Subcutaneous abdominal adipose tissue (tissue), 5 donors: Measurements from ENCODE around the gene NCAPH2.

ENCODE experiments used
- H3K27ac ChIP-seq: one replicate; pipeline ENCODE4 v1.7.0; 2013; ENCODE audit warnings: low read depth, mild to moderate bottlenecking, inconsistent platforms, low read length, moderate library complexity
- H3K27me3 ChIP-seq, 5 donors: one replicate each; pipeline ENCODE4 v1.7.0; 2013; ENCODE audit warnings: low read length in 5 of 5, inconsistent platforms in 1 of 5; ENCODE audit not compliant: control insufficient read depth in 5 of 5, insufficient read depth in 4 of 5
- H3K36me3 ChIP-seq, 5 donors: one replicate each; pipeline ENCODE4 v1.7.0; 2013; ENCODE audit warnings: low read length in 5 of 5; ENCODE audit not compliant: control insufficient read depth in 5 of 5, insufficient read depth in 5 of 5
- H3K4me1 ChIP-seq, 5 donors: one replicate each; pipeline ENCODE4 v1.7.0; 2013; ENCODE audit warnings: low read length in 5 of 5, mild to moderate bottlenecking in 3 of 5, moderate library complexity in 1 of 5; ENCODE audit not compliant: control insufficient read depth in 5 of 5, insufficient read depth in 5 of 5
- H3K4me3 ChIP-seq, 5 donors: one replicate each; pipeline ENCODE4 v1.7.0; 2013; ENCODE audit warnings: low read length in 5 of 5, low read depth in 1 of 5
- H3K9ac ChIP-seq, 5 donors: one replicate each; pipeline ENCODE4 v1.7.0; 2013; ENCODE audit warnings: low read length in 5 of 5, mild to moderate bottlenecking in 4 of 5, moderate library complexity in 3 of 5
- H3K9me3 ChIP-seq, 5 donors: one replicate each; pipeline ENCODE4 v1.7.0; 2013; ENCODE audit warnings: low read length in 5 of 5; ENCODE audit not compliant: control insufficient read depth in 5 of 5
- donor health status: healthy.
- donor health status: healthy.
- donor health status: healthy.
- donor health status: healthy.
- donor health status: healthy.

The NCAPH2 gene

DNA sequence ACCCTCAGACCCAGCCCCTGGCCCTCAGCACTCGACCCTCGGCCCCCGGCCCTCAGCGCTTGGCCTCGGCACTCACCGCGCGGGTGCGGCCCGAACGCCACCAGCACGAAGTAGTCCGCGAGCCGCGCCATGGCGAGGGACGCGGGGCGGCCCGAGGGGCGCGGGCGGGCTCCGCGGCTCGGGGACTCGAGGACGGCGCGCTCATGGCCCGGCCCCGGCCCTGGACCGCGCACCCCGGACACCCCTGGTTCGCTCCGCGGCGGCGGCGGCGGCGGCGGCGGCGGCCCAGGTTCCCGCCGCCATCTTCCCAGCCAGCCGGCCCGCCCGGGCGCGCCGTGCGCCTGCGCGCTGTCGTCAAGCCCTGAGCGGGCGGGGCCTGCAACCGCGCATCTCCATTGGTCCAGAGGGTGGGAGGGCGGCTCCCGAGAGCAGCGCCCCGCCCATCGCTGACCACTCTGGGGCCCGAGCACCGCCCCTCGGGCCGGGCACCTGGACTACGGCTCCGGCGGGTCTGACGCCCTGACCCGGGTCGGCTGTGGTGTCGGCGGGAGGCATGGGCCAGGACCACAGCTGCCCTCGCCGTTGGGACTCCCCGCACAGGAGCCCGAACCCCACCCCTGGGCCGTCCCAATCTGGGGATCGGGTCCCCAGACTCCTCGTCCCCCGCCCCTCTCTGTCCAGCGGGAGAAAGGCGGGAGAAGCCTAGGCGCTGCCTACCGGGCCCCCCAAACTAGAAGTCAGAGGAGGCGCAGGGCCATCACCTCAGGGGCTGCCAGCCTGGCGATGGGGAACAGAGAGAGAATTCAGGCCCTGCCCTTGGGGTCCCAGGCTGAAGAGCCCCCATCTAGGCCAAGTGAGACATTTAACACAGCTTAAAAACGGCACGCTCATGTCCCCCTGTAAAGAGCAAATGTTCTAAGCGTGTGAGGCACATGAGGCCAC lies 33.0 kb upstream of the NCAPH2 start, which contains the start of gene SBF1:
Gene SBF1 (minus strand): TSS at position 326 of the 942 bp plus-strand sequence. CDS start 195 bp downstream, at position 131.
- Histone ChIP-seq H3K9ac (peak within 1 kb of the TSS; percentile 71 to 87 (median 79)), H3K4me1 (peaks cover 12 to 50% (median 47%) of the 10 kb centered on the region in 5 donors), H3K9me3 (no peaks in the 10 kb centered on the region), H3K36me3 (no peaks in the 10 kb centered on the region), H3K27ac (no peak within 1 kb of the TSS), H3K4me3 (peak within 1 kb of the TSS; percentile 49 to 79 (median 76)), H3K27me3 (peaks cover 0 to 4% (median 1%) of the 10 kb centered on the region in 5 donors)

DNA sequence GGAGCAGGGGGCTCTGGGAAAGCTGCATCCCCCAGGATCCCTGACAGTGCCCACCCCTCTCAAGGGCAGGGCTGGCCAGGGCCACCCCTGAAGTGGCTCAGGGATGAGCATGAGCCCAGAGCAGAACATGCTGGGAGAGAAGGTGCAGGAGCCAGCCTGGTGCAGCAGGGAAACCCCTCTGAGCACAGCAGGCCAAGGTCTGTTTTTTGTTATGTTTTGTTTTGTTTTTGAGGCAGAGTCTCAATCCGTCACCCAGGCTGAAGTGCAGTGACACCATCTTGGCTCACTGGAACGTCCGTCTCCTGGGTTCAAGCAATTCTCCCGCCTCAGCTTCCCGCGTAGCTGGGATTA lies 32.4 kb upstream of the NCAPH2 start:
- Histone ChIP-seq H3K27ac (no peak overlapping the region), H3K4me3 (peak overlapping the region in 3 of 5 donors; percentile 62 to 70 (median 66)), H3K9ac (peak overlapping the region in 4 of 5 donors; percentile 71 to 80 (median 75)), H3K9me3 (no peaks in the 10 kb centered on the region), H3K4me1 (peaks cover 10 to 43% (median 40%) of the 10 kb centered on the region in 5 donors), H3K27me3 (peaks cover 5 to 10% (median 6%) of the 10 kb centered on the region in 5 donors), H3K36me3 (no peaks in the 10 kb centered on the region)

DNA sequence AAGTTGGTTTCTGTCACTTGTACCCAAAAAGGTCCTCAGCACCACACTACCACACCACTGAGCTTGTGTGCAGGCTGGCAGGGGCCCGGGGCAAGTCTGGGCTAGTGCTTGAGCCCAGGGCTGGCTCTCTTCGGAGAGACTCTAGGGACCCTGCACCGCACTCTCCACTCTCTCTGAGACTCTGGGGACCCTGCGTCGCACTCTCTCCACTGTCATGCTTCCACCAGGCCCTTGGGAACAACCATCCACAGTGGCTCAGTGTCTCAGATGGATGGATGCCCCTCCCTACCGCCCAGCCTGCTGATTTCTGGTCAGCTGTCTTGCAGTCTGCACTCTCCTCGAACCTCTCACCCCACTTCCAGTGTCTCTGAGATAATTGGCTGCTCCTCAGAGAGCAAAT lies 31.2 kb upstream of the NCAPH2 start:
- H3K4me1 ChIP-seq, result peaks cover 9 to 39% (median 32%) of the 10 kb centered on the region in 5 donors
- no peaks in the 10 kb centered on the region for H3K9me3 ChIP-seq
- no peak overlapping the region for H3K27ac ChIP-seq
- no peaks in the 10 kb centered on the region for H3K36me3 ChIP-seq
- no peak overlapping the region for H3K4me3 ChIP-seq
- no peak overlapping the region for H3K9ac ChIP-seq
- peaks cover 6 to 17% (median 13%) of the 10 kb centered on the region in 5 donors for H3K27me3 ChIP-seq

DNA sequence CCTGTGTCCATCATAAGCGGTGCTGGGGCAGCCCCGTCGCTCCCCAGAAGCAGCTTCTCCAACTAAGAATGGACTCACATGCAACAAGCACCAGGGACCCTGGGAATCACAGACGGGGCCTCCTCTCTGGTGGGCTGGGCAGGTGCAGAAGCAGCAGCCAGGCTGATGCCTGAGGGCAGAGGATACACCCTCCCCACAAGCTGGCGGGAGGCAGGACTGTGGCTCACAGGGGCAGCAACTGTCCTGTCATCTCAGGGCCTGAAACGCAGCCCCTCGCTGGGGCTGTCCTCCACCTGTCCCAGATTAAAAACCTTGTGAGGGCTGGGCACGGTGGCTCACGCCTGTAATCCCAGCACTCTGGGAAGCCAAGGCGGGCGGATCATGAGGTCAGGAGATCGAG lies 30.1 kb upstream of the NCAPH2 start:
- Histone ChIP-seq H3K9me3 (no peaks in the 10 kb centered on the region), H3K4me1 (peaks cover 6 to 34% (median 26%) of the 10 kb centered on the region in 5 donors), H3K9ac (no peak overlapping the region), H3K4me3 (no peak overlapping the region), H3K36me3 (no peaks in the 10 kb centered on the region), H3K27me3 (peaks cover 17 to 27% (median 23%) of the 10 kb centered on the region in 5 donors), H3K27ac (no peak overlapping the region)

DNA sequence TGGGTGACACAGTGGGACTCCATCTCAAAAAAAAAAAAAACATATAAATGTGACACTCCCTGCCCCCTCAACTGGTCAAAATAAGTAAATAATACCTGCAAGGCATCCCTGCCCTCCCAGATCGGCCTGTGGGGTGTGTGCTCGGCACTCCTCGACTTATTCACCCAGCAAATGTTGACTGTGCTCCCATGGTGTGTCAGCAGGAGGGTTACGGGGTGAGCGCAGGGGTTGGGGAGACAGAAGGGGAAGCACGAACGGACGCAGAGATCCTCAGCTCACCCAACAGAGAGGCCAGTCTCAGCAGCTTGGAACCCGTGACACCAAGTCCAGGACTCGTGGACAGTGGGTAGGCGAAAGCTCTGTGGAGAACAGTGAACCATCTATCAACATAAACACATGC lies 28.3 kb upstream of the NCAPH2 start:
- H3K9me3 ChIP-seq, result no peaks in the 10 kb centered on the region
- H3K4me1 ChIP-seq, result peaks cover 0 to 20% (median 13%) of the 10 kb centered on the region in 5 donors
- H3K4me3 ChIP-seq, result no peak overlapping the region
- no peaks in the 10 kb centered on the region for H3K36me3 ChIP-seq
- peaks cover 25 to 43% (median 34%) of the 10 kb centered on the region in 5 donors for H3K27me3 ChIP-seq
- no peak overlapping the region for H3K9ac ChIP-seq
- no peak overlapping the region for H3K27ac ChIP-seq

DNA sequence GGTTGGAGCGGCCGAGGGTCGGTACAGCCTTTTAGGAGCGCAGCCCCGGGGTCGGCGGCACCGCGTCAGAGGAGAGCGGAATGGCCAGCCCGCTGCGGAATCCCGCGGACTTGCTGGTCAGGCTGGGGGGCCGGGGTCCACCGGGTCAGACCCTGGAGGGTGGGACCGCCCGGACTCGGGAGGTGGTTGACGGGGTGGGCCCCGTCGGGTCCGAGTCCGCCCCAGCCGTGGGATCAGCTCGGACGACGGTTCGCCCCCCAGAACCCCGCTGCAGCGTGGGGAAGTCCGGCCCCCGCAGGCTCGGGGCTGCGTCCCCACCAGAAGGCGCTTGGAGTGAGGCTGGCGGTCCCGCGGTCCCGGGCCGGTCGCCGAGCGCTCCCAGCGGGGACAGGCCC lies 27.0 kb upstream of the NCAPH2 start:
- H3K9ac ChIP-seq, result no peak overlapping the region
- H3K36me3 ChIP-seq, result no peaks in the 10 kb centered on the region
- no peak overlapping the region for H3K27ac ChIP-seq
- H3K4me1 ChIP-seq, result peaks cover 0 to 14% (median 8%) of the 10 kb centered on the region in 5 donors
- H3K9me3 ChIP-seq, result no peaks in the 10 kb centered on the region
- peaks cover 25 to 51% (median 35%) of the 10 kb centered on the region in 5 donors for H3K27me3 ChIP-seq
- H3K4me3 ChIP-seq, result peak overlapping the region in 3 of 5 donors; percentile 40 to 58 (median 42)

DNA sequence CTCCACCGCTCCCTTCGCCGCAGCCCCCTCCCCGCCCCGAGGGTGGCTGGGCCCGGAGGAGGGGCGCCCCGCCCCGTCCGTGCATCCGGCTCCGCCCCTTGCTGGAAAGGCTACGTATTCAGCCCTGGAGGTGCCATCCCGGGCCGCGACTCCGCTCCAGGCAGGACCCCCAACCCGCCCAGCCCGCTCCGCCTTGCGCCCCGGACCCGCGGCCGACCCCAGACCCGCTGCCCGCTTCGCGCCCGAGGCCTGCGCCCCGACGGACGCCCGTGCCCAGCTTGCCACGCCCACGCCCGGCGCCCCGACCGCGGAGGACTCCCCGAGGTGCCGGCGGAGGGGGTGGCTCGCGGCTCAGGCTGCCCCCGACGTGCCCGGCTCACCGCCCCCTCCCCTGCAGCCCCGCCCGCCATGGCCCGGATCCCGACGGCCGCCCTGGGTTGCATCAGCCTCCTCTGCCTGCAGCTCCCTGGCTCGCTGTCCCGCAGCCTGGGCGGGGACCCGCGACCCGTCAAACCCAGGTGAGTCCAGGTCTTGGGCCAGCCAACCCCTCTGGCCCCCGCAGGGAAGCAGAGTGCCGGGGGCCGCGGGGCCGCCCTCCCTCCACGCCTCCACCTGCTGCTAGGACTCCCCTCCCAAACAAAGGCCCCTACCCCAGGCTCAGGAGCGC lies 26.5 kb upstream of the NCAPH2 start, which contains the start of gene ADM2:
Gene ADM2 (plus strand): TSS at position 104 of the 667 bp plus-strand sequence. CDS start 305 bp downstream, at position 409.
- Histone ChIP-seq H3K9me3 (no peaks in the 10 kb centered on the region), H3K4me3 (peak within 1 kb of the TSS in 3 of 5 donors; percentile 40 to 58 (median 42)), H3K4me1 (peaks cover 0 to 14% (median 8%) of the 10 kb centered on the region in 5 donors), H3K36me3 (no peaks in the 10 kb centered on the region), H3K9ac (no peak within 1 kb of the TSS), H3K27me3 (peaks cover 28 to 56% (median 35%) of the 10 kb centered on the region in 5 donors), H3K27ac (no peak within 1 kb of the TSS)

DNA sequence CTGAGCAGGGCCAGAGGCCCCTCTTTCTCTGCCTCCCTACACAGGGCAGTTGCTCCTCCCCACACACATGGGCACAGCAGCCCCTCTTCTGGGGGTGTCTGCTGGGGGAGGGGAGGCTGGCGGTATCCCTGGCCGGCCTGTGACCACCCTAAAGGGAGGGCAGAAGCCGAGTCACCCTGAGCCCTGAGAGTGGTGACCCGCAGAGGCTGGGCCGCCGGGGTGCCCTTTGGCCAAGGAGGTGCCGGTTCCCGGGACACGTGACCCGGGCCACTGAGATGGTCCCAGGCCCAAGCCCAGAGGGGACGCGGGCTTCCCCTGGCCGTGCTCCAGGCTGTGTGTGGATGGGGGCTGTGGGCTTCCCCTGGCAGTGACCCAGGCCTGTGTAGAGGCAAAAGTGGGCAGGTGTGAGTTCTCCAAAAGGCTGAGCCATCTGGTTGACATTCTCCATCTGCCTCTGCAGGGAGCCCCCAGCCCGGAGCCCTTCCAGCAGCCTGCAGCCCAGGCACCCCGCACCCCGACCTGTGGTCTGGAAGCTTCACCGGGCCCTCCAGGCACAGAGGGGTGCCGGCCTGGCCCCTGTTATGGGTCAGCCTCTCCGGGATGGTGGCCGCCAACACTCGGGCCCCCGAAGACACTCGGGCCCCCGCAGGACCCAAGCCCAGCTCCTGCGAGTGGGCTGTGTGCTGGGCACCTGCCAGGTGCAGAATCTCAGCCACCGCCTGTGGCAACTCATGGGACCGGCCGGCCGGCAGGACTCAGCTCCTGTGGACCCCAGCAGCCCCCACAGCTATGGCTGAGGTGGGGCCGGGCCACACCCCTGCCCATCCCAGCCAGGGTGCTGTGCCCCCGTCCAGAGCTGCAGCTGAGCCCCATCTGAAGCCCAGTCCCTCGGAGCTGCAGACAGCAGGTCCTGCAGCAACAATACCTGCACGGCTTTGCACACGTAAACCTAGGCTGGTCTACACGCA lies 25.6 kb upstream of the NCAPH2 start:
- Histone ChIP-seq H3K9ac (no peak overlapping the region), H3K27me3 (peaks cover 30 to 64% (median 38%) of the 10 kb centered on the region in 5 donors), H3K4me3 (peak overlapping the region in 3 of 5 donors; percentile 40 to 58 (median 42))

DNA sequence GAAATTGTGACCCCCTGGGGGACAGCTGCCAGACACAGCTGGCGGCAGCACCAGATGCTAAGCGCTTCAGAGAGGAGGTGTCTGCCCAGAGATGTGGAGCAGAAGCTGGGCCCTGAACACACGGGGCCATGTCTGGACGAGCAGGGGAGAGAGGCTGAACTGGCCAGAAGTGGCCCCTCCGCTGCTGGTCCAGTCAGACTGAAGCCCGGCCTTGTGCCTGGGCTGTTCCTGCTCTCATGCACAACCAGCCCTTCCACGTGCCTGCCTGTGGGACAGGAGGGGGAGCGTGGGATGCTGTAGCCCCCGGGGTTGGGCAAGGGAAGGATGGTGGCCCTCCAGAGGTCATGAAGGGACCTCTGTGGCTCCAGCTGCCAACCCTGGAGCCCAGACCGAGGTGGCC lies 24.9 kb upstream of the NCAPH2 start:
- Histone ChIP-seq H3K27me3 (peaks cover 36 to 70% (median 44%) of the 10 kb centered on the region in 5 donors), H3K4me1 (peaks cover 0 to 14% (median 8%) of the 10 kb centered on the region in 5 donors), H3K9ac (no peak overlapping the region), H3K27ac (no peak overlapping the region), H3K9me3 (no peaks in the 10 kb centered on the region), H3K4me3 (no peak overlapping the region), H3K36me3 (no peaks in the 10 kb centered on the region)

More for the DNA sequence above, 25.6 kb upstream of the NCAPH2 start:
- no peak overlapping the region for H3K27ac ChIP-seq
- no peaks in the 10 kb centered on the region for H3K9me3 ChIP-seq
- peaks cover 0 to 14% (median 8%) of the 10 kb centered on the region in 5 donors for H3K4me1 ChIP-seq
- no peaks in the 10 kb centered on the region for H3K36me3 ChIP-seq
